ENCODE measurements around the gene CLIP3. TPM values are rescaled to one million over a fixed set of nuclear protein-coding genes. Genes with fewer than 3 reads are reported as not detected.
"Not testable (repeated sequence)": the region's sequence is repeated elsewhere in the genome, so short reads cannot be mapped to it uniquely, and the experiment has no call there.

The CLIP3 gene
- total RNA-seq, 1 donor from 2014 or later, result 1.3 TPM

GRCh38 chr19:36046443-36047050 lies 13.9 kb upstream of the CLIP3 start:
- ATAC-seq, result no peak

- no peak for ATAC-seq
Measured at GRCh38 chr19:36043952-36044351, 11.3 kb upstream of the CLIP3 start.

- ATAC-seq, result no peak
Measured at GRCh38 chr19:36041831-36042230, 9.2 kb upstream of the CLIP3 start.

- ATAC-seq, result not testable (repeated sequence)
Measured at GRCh38 chr19:36041092-36041491, 8.4 kb upstream of the CLIP3 start.

GRCh38 chr19:36040495-36040894 lies 7.8 kb upstream of the CLIP3 start:
- no peak for ATAC-seq

GRCh38 chr19:36031308-36031707 lies 1.4 kb downstream of the CLIP3 start:
- ATAC-seq, result no peak

- no peak for ATAC-seq
Measured at GRCh38 chr19:36030264-36031148, 2.2 kb downstream of the CLIP3 start.

- no peak for ATAC-seq
Measured at GRCh38 chr19:36028313-36029041, 4.2 kb downstream of the CLIP3 start.

GRCh38 chr19:36027696-36028095 lies 5.0 kb downstream of the CLIP3 start:
- no peak for ATAC-seq

- no peak for ATAC-seq
Measured at GRCh38 chr19:36026091-36026876, 6.4 kb downstream of the CLIP3 start.

GRCh38 chr19:36025541-36025940 lies 7.1 kb downstream of the CLIP3 start:
- ATAC-seq, result no peak

- ATAC-seq, result no peak
Measured at GRCh38 chr19:36023432-36023831, 9.2 kb downstream of the CLIP3 start.

- no peak for ATAC-seq
Measured at GRCh38 chr19:36019061-36019670, 13.5 kb downstream of the CLIP3 start.

- peak; percentile 99 for ATAC-seq
Measured at GRCh38 chr19:36014012-36014924, 18.4 kb downstream of the CLIP3 start, which contains the start of gene ALKBH6. ALKBH6 (minus strand) TSS chr19:36014213; CDS start chr19:36013397, 816 bp downstream.

GRCh38 chr19:36013280-36014011 lies 19.2 kb downstream of the CLIP3 start:
- no peak for ATAC-seq

- ATAC-seq, result no peak
Measured at GRCh38 chr19:36010402-36010801, 22.3 kb downstream of the CLIP3 start.

- no peak for ATAC-seq
Measured at GRCh38 chr19:36009633-36010379, 22.9 kb downstream of the CLIP3 start.

- ATAC-seq, result peak; percentile 37
Measured at GRCh38 chr19:36009220-36009619, 23.5 kb downstream of the CLIP3 start.

GRCh38 chr19:36008336-36008978 lies 24.2 kb downstream of the CLIP3 start, which contains the start of gene SYNE4:
SYNE4 (minus strand) TSS chr19:36008813; CDS start chr19:36008681, 132 bp downstream.
- peak; percentile 36 for ATAC-seq
